Neural cell (in vitro differentiated cells): ENCODE measurements around the gene PKP1. TPM values are rescaled to one million over a fixed set of nuclear protein-coding genes. Genes with fewer than 3 reads are reported as not detected.

Experiments
- H2AFZ ChIP-seq: fragments of 200-600, 300-800 bp; sonication (generic), shearing (Covaris generic); 2 replicates; pipeline ENCODE4 v1.6.0; 2014; ENCODE audit warnings: low read depth, mild to moderate bottlenecking, antibody characterized with exemption, low read length, moderate library complexity
- H3F3A ChIP-seq: fragments of 200-600 bp; shearing (Covaris generic); 2 replicates; pipeline ENCODE4 v1.6.1; 2016; ENCODE audit warnings: mild to moderate bottlenecking, moderate library complexity, mixed read lengths, antibody characterized with exemption, low read length; ENCODE audit not compliant: insufficient read depth, poor library complexity, severe bottlenecking
- H3K27ac ChIP-seq: fragments of 200-600, 300-800 bp; sonication (generic), shearing (Covaris generic); 2 replicates; pipeline ENCODE4 v1.5.1; 2014; ENCODE audit warnings: mild to moderate bottlenecking, low read length, moderate library complexity
- H3K27me3 ChIP-seq: fragments of 300-800, 200-600 bp; sonication (generic), shearing (Covaris generic); 2 replicates; pipeline ENCODE4 v1.6.0; 2014; ENCODE audit warnings: mild to moderate bottlenecking, low read depth, low read length, moderate library complexity; ENCODE audit not compliant: insufficient read depth
- H3K36me3 ChIP-seq: fragments of 300-800, 200-600 bp; sonication (generic), shearing (Covaris generic); 2 replicates; pipeline ENCODE4 v1.5.1; 2014; ENCODE audit warnings: mild to moderate bottlenecking, antibody characterized with exemption, low read length, moderate library complexity; ENCODE audit not compliant: insufficient read depth
- H3K4me2 ChIP-seq: fragments of 300-800, 200-600 bp; sonication (generic), shearing (Covaris generic); 2 replicates; pipeline ENCODE4 v1.6.0; 2014; ENCODE audit warnings: mild to moderate bottlenecking, low read length
- H3K4me3 ChIP-seq: fragments of 300-800, 200-600 bp; sonication (generic), shearing (Covaris generic); 2 replicates; pipeline ENCODE4 v1.5.1; 2014; ENCODE audit warnings: mild to moderate bottlenecking, low read length, moderate library complexity
- H3K79me2 ChIP-seq: fragments of 200-600 bp; shearing (Covaris generic); replicated peaks from 2 replicates; pipeline ENCODE4 v1.6.0; 2014; ENCODE audit warnings: mild to moderate bottlenecking, low read length, moderate library complexity; ENCODE audit not compliant: insufficient read depth
- H3K9ac ChIP-seq: fragments of 300-800, 200-600 bp; sonication (generic), shearing (Covaris generic); 2 replicates; pipeline ENCODE4 v1.6.1; 2016; ENCODE audit warnings: mild to moderate bottlenecking, low read length, mixed read lengths
- H3K9me2 ChIP-seq: fragments of 200-600 bp; shearing (Covaris generic); 2 replicates; pipeline ENCODE4 v1.6.1; 2016; ENCODE audit warnings: mild to moderate bottlenecking, low read length, mixed read lengths; ENCODE audit not compliant: insufficient read depth
- H3K9me3 ChIP-seq: fragments of 200-600, 300-800 bp; sonication (generic), shearing (Covaris generic); 2 replicates; pipeline ENCODE4 v1.6.1; 2016; ENCODE audit warnings: mild to moderate bottlenecking, mixed run types, low read length, moderate library complexity, mixed read lengths
- H4K20me1 ChIP-seq: fragments of 200-600 bp; shearing (Covaris generic); 2 replicates; pipeline ENCODE4 v1.6.1; 2016; ENCODE audit warnings: mild to moderate bottlenecking, mixed run types; ENCODE audit not compliant: insufficient read depth
- CTCF ChIP-seq: fragments of 450-650 bp; IDR thresholded peaks from 2 replicates; pipeline ENCODE4 v1.5.1; 2014; ENCODE audit warnings: antibody characterized with exemption, mild to moderate bottlenecking, moderate library complexity; ENCODE audit not compliant: poor library complexity, severe bottlenecking
- EP300 ChIP-seq: fragments of 450-650 bp; conservative IDR thresholded peaks from 2 replicates; pipeline ENCODE4 v1.6.1; 2014; ENCODE audit warnings: antibody characterized with exemption, mild to moderate bottlenecking, moderate library complexity; ENCODE audit not compliant: poor library complexity, severe bottlenecking
- EZH2 ChIP-seq: fragments of 200-600, 300-800 bp; shearing (Covaris generic), sonication (generic); IDR thresholded peaks from 2 replicates; pipeline ENCODE4 v1.6.1; 2014; ENCODE audit warnings: antibody characterized with exemption, low read length, borderline replicate concordance, mild to moderate bottlenecking; ENCODE audit not compliant: insufficient read depth, poor library complexity, severe bottlenecking
- MXI1 ChIP-seq: fragments of 450-650 bp; conservative IDR thresholded peaks from 2 replicates; pipeline ENCODE4 v1.6.1; 2014; ENCODE audit warnings: antibody characterized with exemption, mild to moderate bottlenecking; ENCODE audit not compliant: poor library complexity, severe bottlenecking
- POLR2AphosphoS5 ChIP-seq: IDR thresholded peaks from 2 replicates; pipeline ENCODE4 v1.6.1; 2012
- RAD21 ChIP-seq: fragments of 450-650 bp; conservative IDR thresholded peaks from 2 replicates; pipeline ENCODE4 v1.6.1; 2014; ENCODE audit warnings: antibody characterized with exemption, mild to moderate bottlenecking, moderate library complexity
- REST ChIP-seq: IDR thresholded peaks from 2 replicates; pipeline ENCODE4 v1.6.1; 2012; ENCODE audit warnings: borderline replicate concordance
- SMC3 ChIP-seq: fragments of 450-650 bp; conservative IDR thresholded peaks from 2 replicates; pipeline ENCODE4 v1.6.1; 2014; ENCODE audit warnings: antibody characterized with exemption, mild to moderate bottlenecking, moderate library complexity; ENCODE audit not compliant: poor library complexity
- TAF1 ChIP-seq: IDR thresholded peaks from 2 replicates; pipeline ENCODE4 v1.6.1; 2012; ENCODE audit warnings: low read depth
- polyA plus RNA-seq: library from polyadenylated mRNA; depleted of rRNA; stranded (reverse); fragments of >200 nt; gene quantifications from 2 replicates; pipeline ENCODE4 v1.2.3, GENCODE V29; 2014

The PKP1 gene
- polyA plus RNA-seq, 1 donor from 2014 or later = not detected

- Histone ChIP-seq H3K9me2 (no peaks in the 10 kb centered on the region), H3F3A (no peaks in the 10 kb centered on the region), H3K9ac (no peak overlapping the region), H3K4me3 (no peak overlapping the region), H2AFZ (no peak overlapping the region), H3K9me3 (no peaks in the 10 kb centered on the region), H4K20me1 (no peaks in the 10 kb centered on the region), H3K27ac (no peak overlapping the region), H3K79me2 (no peaks in the 10 kb centered on the region), H3K27me3 (no peaks in the 10 kb centered on the region), H3K36me3 (no peaks in the 10 kb centered on the region), H3K4me2 (no peak overlapping the region)
- no peak for TF ChIP-seq TAF1
- TF ChIP-seq REST = no peak
- no peak for TF ChIP-seq CTCF
- no peak for TF ChIP-seq MXI1
- TF ChIP-seq POLR2AphosphoS5 = no peak
- no peak for TF ChIP-seq EZH2
- no peak for TF ChIP-seq EP300
Observed at GRCh38 chr1:201280884-201281283, 2.4 kb upstream of the PKP1 start.

GRCh38 chr1:201281573-201281972, 1.7 kb upstream of the PKP1 start:
- Histone ChIP-seq H3K4me3 (no peak overlapping the region), H4K20me1 (no peaks in the 10 kb centered on the region), H2AFZ (no peak overlapping the region), H3K9me2 (no peaks in the 10 kb centered on the region), H3K79me2 (no peaks in the 10 kb centered on the region), H3K4me2 (no peak overlapping the region), H3F3A (no peaks in the 10 kb centered on the region), H3K27me3 (no peaks in the 10 kb centered on the region), H3K9me3 (no peaks in the 10 kb centered on the region), H3K9ac (no peak overlapping the region), H3K36me3 (no peaks in the 10 kb centered on the region), H3K27ac (no peak overlapping the region)
- TF ChIP-seq CTCF (no peak), EP300 (no peak), EZH2 (no peak), TAF1 (no peak), RAD21 (no peak), REST (no peak), POLR2AphosphoS5 (no peak), SMC3 (no peak), MXI1 (no peak)
